GM20000 (cell line): ENCODE measurements around the gene SLC35G3.
"Not testable (repeated sequence)": the region's sequence is repeated elsewhere in the genome, so short reads cannot be mapped to it uniquely, and the experiment has no call there.

Source experiments
- DNase-seq: peaks from one replicate; pipeline ENCODE4 v3.0.0; 2012; ENCODE audit warnings: low spot score
- CTCF ChIP-seq: IDR thresholded peaks from 2 replicates; pipeline ENCODE4 v1.5.1; 2012; ENCODE audit warnings: mild to moderate bottlenecking, control low read depth; ENCODE audit errors: extremely low read depth, missing control alignments

Gene SLC35G3

DNA sequence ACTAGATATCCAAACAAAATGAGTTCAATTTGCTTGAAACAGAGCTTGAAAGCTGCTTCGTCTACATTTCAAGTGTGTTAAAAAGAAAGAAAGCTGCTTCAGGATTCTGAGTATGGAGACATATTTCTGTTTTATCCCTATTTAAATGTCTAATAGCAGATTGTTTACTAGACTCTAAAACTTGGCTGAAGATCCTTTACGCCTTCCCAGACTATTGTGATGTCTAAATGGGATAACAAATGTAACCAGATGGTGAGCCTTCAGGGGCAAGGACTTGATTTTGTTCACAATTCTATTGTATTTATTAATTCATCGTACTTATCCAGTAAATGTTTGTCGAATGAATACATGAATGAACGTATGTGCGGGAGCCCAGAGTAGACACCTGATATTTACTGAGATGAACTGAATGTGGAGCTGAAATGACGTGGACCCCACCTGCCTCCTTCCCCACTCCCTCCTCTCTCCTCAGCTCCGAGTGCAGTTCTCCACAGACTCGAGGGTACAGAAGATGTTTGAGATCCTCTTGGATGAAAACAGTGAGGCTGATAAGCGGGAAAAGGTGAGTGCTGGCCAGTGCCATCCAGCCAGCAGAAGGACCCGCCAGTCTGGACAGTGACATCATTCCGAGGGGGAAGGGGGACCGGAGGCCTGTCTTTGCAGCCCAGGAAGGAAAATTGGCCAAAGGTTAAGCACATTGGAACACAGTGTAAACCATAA, 41.6 kb downstream of the SLC35G3 start:
- no peak for DNase-seq
- TF ChIP-seq CTCF = no peak

DNA sequence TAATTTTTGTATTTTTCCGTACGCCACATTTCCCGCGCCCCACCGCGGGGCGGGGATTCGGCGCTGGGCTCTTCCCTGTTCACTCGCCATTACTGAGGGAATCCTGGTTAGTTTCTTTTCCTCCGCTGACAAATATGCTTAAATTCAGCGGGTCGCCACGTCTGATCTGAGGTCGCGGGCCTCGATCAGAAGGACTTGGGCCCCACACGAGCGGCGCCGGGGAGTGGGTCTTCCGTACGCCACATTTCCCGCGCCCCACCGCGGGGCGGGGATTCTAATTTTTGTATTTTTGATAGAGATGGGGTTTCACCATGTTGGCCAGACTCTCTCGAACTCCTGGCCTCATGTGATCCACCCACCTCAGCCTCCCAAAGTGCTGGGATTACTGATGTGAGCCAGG, 43.1 kb downstream of the SLC35G3 start:
- DNase-seq = not testable (repeated sequence)

DNA sequence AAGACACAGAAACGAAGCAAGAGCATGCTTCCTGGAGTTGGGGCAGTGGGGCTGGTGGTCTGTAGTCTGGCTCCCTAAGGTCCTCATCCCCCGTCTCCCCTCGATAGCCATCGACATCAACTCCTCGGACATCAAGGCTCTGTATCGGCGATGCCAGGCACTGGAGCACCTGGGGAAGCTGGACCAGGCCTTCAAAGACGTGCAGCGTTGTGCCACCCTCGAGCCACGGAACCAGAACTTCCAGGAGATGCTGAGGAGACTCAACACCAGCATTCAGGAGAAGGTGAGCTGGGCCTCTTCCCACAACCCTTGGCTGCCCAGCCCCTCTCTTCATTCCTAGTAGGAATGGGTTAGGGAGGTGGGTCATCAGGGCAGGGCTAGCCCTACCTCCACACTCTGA, 44.3 kb downstream of the SLC35G3 start:
- TF ChIP-seq CTCF = no peak
- no peak for DNase-seq

- no peak for DNase-seq
- no peak for TF ChIP-seq CTCF
These were observed 46.0 kb downstream of the SLC35G3 start for GRCh38 chr17:35148144-35148543.

DNA sequence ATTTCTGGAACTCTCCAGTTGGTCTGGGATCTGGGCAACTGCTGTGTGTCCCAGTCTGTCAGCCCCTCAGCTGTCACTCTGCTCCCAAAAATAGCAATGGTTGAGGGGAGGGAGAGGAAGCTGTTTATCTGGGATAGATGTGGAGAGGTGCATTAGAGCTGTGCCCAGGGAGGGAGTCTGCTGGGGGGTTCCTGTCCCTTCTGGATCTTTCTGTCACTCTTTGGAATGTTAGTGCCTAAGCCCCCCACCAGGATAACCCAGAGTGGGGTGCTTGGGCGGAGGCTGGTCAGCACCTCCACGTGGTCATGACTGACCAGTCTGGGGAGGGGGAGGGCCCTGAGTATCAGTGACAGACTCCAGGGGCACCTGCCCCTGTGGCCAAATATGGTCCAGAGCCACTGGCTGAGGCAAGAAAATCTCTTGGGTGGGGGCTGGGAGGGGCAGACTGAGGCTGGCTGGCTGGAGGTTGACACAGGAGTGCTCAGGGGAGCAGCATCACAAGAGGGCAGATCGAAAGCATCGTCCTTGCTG, 46.8 kb downstream of the SLC35G3 start, which contains the start of gene UNC45B:
Gene UNC45B, plus strand, starts transcription at position 443 of the 531 bp plus-strand sequence. CDS start 447 bp downstream, outside the sequence.
- no peak for TF ChIP-seq CTCF
- DNase-seq = no peak

GRCh38 chr17:35146214-35146833, 47.9 kb downstream of the SLC35G3 start:
- no peak for DNase-seq
- TF ChIP-seq CTCF = no peak

DNA sequence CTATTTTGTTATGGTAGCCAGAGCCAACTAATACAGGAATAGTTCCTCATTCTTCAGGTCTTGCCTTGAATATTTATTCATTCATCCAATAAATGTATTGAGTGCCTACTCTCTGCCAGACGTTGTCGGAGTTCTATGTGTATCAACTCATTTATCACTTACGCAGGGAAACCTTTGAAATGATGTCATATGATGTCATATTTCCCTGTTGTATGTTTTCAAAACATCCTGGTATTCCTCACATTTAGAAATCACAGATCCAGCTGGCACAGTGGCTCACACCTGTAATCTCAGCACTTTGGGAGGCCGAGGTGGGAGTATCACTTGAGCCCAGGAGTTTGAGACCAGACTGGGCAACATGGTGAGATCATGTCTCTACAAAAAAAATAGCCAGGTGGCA, 49.4 kb downstream of the SLC35G3 start:
- TF ChIP-seq CTCF = no peak
- no peak for DNase-seq
